HuH-7 (cell line): ENCODE results near the gene SYT15.
"Not testable (repeated sequence)": the region's sequence is repeated elsewhere in the genome, so short reads cannot be mapped to it uniquely, and the experiment has no call there.

Experiments
- DNase-seq: peaks from one replicate; pipeline ENCODE4 v3.0.0; 2011; ENCODE audit warnings: low spot score

SYT15 gene

GRCh38 chr10:46589589-46589988, 10.7 kb downstream of the SYT15 start:
- not testable (repeated sequence) for DNase-seq

GRCh38 chr10:46591053-46591452, 12.1 kb downstream of the SYT15 start:
- DNase-seq: not testable (repeated sequence)

GRCh38 chr10:46593307-46593706, 14.4 kb downstream of the SYT15 start:
- DNase-seq: not testable (repeated sequence)

GRCh38 chr10:46594453-46595063, 15.6 kb downstream of the SYT15 start:
- DNase-seq: not testable (repeated sequence)

GRCh38 chr10:46596570-46596969, 17.6 kb downstream of the SYT15 start:
- not testable (repeated sequence) for DNase-seq

GRCh38 chr10:46597616-46598246, 18.8 kb downstream of the SYT15 start:
- not testable (repeated sequence) for DNase-seq

- DNase-seq: not testable (repeated sequence)
These were observed 21.6 kb downstream of the SYT15 start for GRCh38 chr10:46600516-46600915.

- not testable (repeated sequence) for DNase-seq
These were observed 36.6 kb downstream of the SYT15 start for GRCh38 chr10:46615540-46615939.

- DNase-seq: not testable (repeated sequence)
These were observed 37.3 kb downstream of the SYT15 start for GRCh38 chr10:46616227-46616626.

- DNase-seq: not testable (repeated sequence)
These were observed 38.2 kb downstream of the SYT15 start for GRCh38 chr10:46617134-46617533.

- DNase-seq: not testable (repeated sequence)
These were observed 39.0 kb downstream of the SYT15 start for GRCh38 chr10:46617913-46618312.

- not testable (repeated sequence) for DNase-seq
These were observed 45.1 kb downstream of the SYT15 start for GRCh38 chr10:46623899-46624654.

- not testable (repeated sequence) for DNase-seq
These were observed 50.9 kb downstream of the SYT15 start for GRCh38 chr10:46629805-46630204.

GRCh38 chr10:46630816-46631215, 51.9 kb downstream of the SYT15 start:
- not testable (repeated sequence) for DNase-seq

GRCh38 chr10:46631683-46632082, 52.8 kb downstream of the SYT15 start:
- DNase-seq: not testable (repeated sequence)

GRCh38 chr10:46634698-46635097, 55.8 kb downstream of the SYT15 start:
- DNase-seq: not testable (repeated sequence)

GRCh38 chr10:46635364-46635959, 56.5 kb downstream of the SYT15 start:
- DNase-seq: not testable (repeated sequence)

GRCh38 chr10:46640005-46640404, 61.1 kb downstream of the SYT15 start:
- not testable (repeated sequence) for DNase-seq
